ENCODE data around the gene BACE2. TPM values are rescaled to one million over a fixed set of nuclear protein-coding genes. Genes with fewer than 3 reads are reported as not detected.
A peak's percentile ranks its signal among the peaks of the same experiment; 100 is the strongest.

The BACE2 gene
- 17.0 and 18.1 TPM in 2 replicates for total RNA-seq (2012; rRNA removed)
- 29.2 and 35.5 TPM in 2 replicates for polyA plus RNA-seq (2012; rRNA removed)
- polyA plus RNA-seq (2012; cell fraction: cytosol; rRNA removed): 28.7 and 31.6 TPM in 2 replicates
- 16.1 and 20.0 TPM in 2 replicates for polyA plus RNA-seq (2012; cell fraction: nucleus; rRNA removed; ENCODE audit: low replicate concordance)
- Bru-seq, nascent RNA: percentile 53 among the genes with signal in this experiment
- percentile 59 among the genes with signal in this experiment for BruChase-seq, experiment 1, labeled RNA remaining after a 6-hour chase
- percentile 68 among the genes with signal in this experiment for BruChase-seq, experiment 2, labeled RNA remaining after a 2-hour chase
- long read RNA-seq, transcript BACE2-202 (9 exons, 2,993 nt): major isoform, 21 of 32 reads
- long read RNA-seq, partial matches to known transcripts: 4 of 32 reads
- long read RNA-seq, other reads (novel, unspliced or antisense): 6 of 32 reads

GRCh38 chr21:41167348-41168342 lies at the start of gene BACE2:
Gene BACE2 (plus strand): TSS chr21:41168160. CDS start chr21:41168264, 104 bp downstream.
- Histone ChIP-seq H3K4ac (ENCODE audit: low read depth, low read length) (no peak within 1 kb of the TSS), H2BK120ac (ENCODE audit: low read depth, low read length) (peak within 1 kb of the TSS; percentile 14; the same call in 1 of the 2 replicates), H3K27ac (ENCODE audit: insufficient read depth, low read length) (peak within 1 kb of the TSS; percentile 49), H3K9ac (ENCODE audit: low read depth, low read length) (peak within 1 kb of the TSS; percentile 58; the same call in 1 of the 2 replicates), H2AK5ac (ENCODE audit: low read depth, low read length) (no peak within 1 kb of the TSS), H3K79me1 (ENCODE audit: low read depth in 1 of 2, low read length in 2 of 2) (peaks cover 0 to 7% of the 10 kb centered on the region in 2 experiments; a peak in 2 of 4 replicates), H3K14ac (replicated peaks; ENCODE audit: low read depth, low read length) (no peak within 1 kb of the TSS), H3K18ac (ENCODE audit: low read depth, low read length) (no peak within 1 kb of the TSS; the same call in 1 of the 2 replicates), H3K56ac (ENCODE audit: extremely low read depth, insufficient read depth, low read length) (no peak within 1 kb of the TSS), H3K27me3 (ENCODE audit: control insufficient read depth, insufficient read depth, low read length) (peaks cover 3% of the 10 kb centered on the region), H3K4me3 (ENCODE audit: insufficient read depth, low read depth, low read length) (peak within 1 kb of the TSS; percentile 58), H3K4me1 (ENCODE audit: control insufficient read depth, insufficient read depth, low read length) (no peaks in the 10 kb centered on the region; the same call in 1 of the 2 replicates), H4K20me1 (ENCODE audit: insufficient read depth, low read length) (no peaks in the 10 kb centered on the region), H2AFZ (replicated peaks; ENCODE audit: low read length, poor library complexity) (peak within 1 kb of the TSS; percentile 95), H2BK20ac (ENCODE audit: low read depth, low read length) (no peak within 1 kb of the TSS), H3K23ac (ENCODE audit: low read depth, low read length) (no peak within 1 kb of the TSS), H3K9me1 (ENCODE audit: insufficient read depth, low read length) (peaks cover 10% of the 10 kb centered on the region; the same call in 1 of the 2 replicates), H3K36me3 (ENCODE audit: control insufficient read depth, insufficient read depth, low read length) (no peaks in the 10 kb centered on the region), H4K8ac (ENCODE audit: low read depth in 2 of 2, low read length in 2 of 2) (peak within 1 kb of the TSS in 1 of 2 experiments; percentile 56; a peak in 1 of 4 replicates), H4K91ac (ENCODE audit: insufficient read depth, low read depth, low read length) (peak within 1 kb of the TSS; percentile 41; the same call in 1 of the 2 replicates), H4K5ac (ENCODE audit: low read depth, low read length) (no peak within 1 kb of the TSS; the same call in 1 of the 2 replicates), H2AK9ac (replicated peaks; ENCODE audit: low read depth, low read length, poor library complexity) (peak within 1 kb of the TSS; percentile 92), H2BK15ac (ENCODE audit: low read depth, low read length) (no peak within 1 kb of the TSS), H2BK5ac (ENCODE audit: low read depth, low read length, poor library complexity, severe bottlenecking) (no peak within 1 kb of the TSS), H3K9me3 (ENCODE audit: control insufficient read depth, insufficient read depth, low read length) (no peaks in the 10 kb centered on the region), H3K4me2 (ENCODE audit: low read depth, low read length) (peak within 1 kb of the TSS; percentile 89)
- WGBS, 2 experiments (ENCODE audit: extremely low coverage in 2 of 2, insufficient read length in 1 of 2): 0% methylated on average over 39 of the region's 111 CpGs; no CpG with 5 or more reads in 1 of the 2 experiments
- in situ Hi-C loops (cut with MboI; ENCODE audit: low sequenced_read_pairs): loop anchor here (25.0 kb wide), 1 partner anchor 370 kb away; no protein-coding TSS in a partner anchor
- dilution Hi-C loops (cut with HindIII; ENCODE audit: low sequenced_read_pairs, unreplicated experiment): no loop called here
- intact Hi-C loops (cut with micrococcal nuclease): no loop called here
- no TSS peak for BruUV-seq (replicated peaks)
- DNase-seq (peak; percentile 68), ATAC-seq (ENCODE audit: low read depth) (peak; percentile 92)
- ChIA-PET POLR2A (ENCODE audit: unreplicated experiment) (no interaction called here), CTCF (interaction anchor here (1.1 kb wide), 1 partner anchor 116 kb away, joined by 3 read pairs; no protein-coding TSS in a partner anchor)
- TF ChIP-seq BHLHE40 (IDR thresholded peaks at IDR 0.05; ENCODE audit: low read depth, low read length) (no peak), CHD1 (IDR thresholded peaks at IDR 0.05; ENCODE audit: low read depth, low read length) (no peak), USF2 (IDR thresholded peaks at IDR 0.05; ENCODE audit: low read depth, low read length) (no peak), MAZ (IDR thresholded peaks at IDR 0.05; ENCODE audit: borderline replicate concordance, low read depth, low read length) (peak; percentile 58; the same call in 1 of the 2 replicates), RFX5 (IDR thresholded peaks at IDR 0.05; ENCODE audit: low read depth, low read length) (no peak), FOS (IDR thresholded peaks at IDR 0.05; ENCODE audit: low read depth, low read length) (no peak), SMC3 (IDR thresholded peaks at IDR 0.05; ENCODE audit: low read depth, low read length) (0 out of 2 replicates have a peak, but pooled peaks have one; percentile 13), MXI1 (IDR thresholded peaks at IDR 0.05; ENCODE audit: borderline replicate concordance, low read depth, low read length) (no peak), POLR2A (IDR thresholded peaks at IDR 0.05; ENCODE audit: low read depth, low read length) (0 out of 2 replicates have a peak, but pooled peaks have one; percentile 30), CEBPB (IDR thresholded peaks at IDR 0.05; ENCODE audit: low read depth, low read length) (peak; percentile 36; the same call in 1 of the 2 replicates), RAD21 (IDR thresholded peaks at IDR 0.05; ENCODE audit: low read length) (no peak)
- TF ChIP-seq, protein P1, sequence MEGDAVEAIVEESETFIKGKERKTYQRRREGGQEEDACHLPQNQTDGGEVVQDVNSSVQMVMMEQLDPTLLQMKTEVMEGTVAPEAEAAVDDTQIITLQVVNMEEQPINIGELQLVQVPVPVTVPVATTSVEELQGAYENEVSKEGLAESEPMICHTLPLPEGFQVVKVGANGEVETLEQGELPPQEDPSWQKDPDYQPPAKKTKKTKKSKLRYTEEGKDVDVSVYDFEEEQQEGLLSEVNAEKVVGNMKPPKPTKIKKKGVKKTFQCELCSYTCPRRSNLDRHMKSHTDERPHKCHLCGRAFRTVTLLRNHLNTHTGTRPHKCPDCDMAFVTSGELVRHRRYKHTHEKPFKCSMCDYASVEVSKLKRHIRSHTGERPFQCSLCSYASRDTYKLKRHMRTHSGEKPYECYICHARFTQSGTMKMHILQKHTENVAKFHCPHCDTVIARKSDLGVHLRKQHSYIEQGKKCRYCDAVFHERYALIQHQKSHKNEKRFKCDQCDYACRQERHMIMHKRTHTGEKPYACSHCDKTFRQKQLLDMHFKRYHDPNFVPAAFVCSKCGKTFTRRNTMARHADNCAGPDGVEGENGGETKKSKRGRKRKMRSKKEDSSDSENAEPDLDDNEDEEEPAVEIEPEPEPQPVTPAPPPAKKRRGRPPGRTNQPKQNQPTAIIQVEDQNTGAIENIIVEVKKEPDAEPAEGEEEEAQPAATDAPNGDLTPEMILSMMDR (conservative IDR thresholded peaks at IDR 0.05; ENCODE audit: low read depth, low read length): peak; percentile 48

Data from IMR-90 (cell line).